GM12878 (cell line): ENCODE results near the gene SRXN1. TPM values are rescaled to one million over a fixed set of nuclear protein-coding genes. Genes with fewer than 3 reads are reported as not detected.

Experiments
- ATAC-seq: fragments of 200-7000 bp; cut with Tn5 transposase; 3 replicates; pipeline ENCODE4 v1.9.1; 2020; ENCODE audit warnings: mild to moderate bottlenecking, moderate library complexity
- BruUV-seq: library from RNA; stranded (reverse); fragments of 400-500 nt; replicated peaks from 2 replicates; lab custom pipeline; 2021; lab: Mats Ljungman, UMichigan
- CTCF ChIA-PET: fragments of 300-600 bp; sonication (Branson Sonifier 250); formaldehyde crosslinking; extraction: SDS; loops from one replicate; lab custom pipeline; 2021; ENCODE audit warnings: inconsistent platforms; lab: Yijun Ruan, JAX
- POLR2A ChIA-PET: fragments of 350-600 bp; formaldehyde crosslinking; extraction: SDS; loops from one replicate; lab custom pipeline; 2021; ENCODE audit warnings: inconsistent platforms; lab: Charles Lee
- RAD21 ChIA-PET: fragments of 300-600 bp; sonication (Branson Sonifier 250); formaldehyde crosslinking; loops from one replicate; lab custom pipeline; 2023; ENCODE audit warnings: antibody characterized with exemption; ENCODE audit not compliant: unreplicated experiment; lab: Charles Lee
- SMC1A ChIA-PET: fragments of 300-600 bp; sonication (Branson Sonifier 250); formaldehyde crosslinking; loops from one replicate; lab custom pipeline; 2023; ENCODE audit not compliant: unreplicated experiment, uncharacterized antibody; lab: Charles Lee
- DNase-seq: peaks from one replicate; pipeline ENCODE4 v3.0.0-alpha.2; 2011; ENCODE audit warnings: low read depth, low spot score
- FAIRE-seq: peaks from 3 replicates; lab custom pipeline; 2011; peaks lifted over from hg19 to GRCh38; lab: Jason Lieb, UNC
- H2AFZ ChIP-seq: 2 replicates; pipeline ENCODE4 v1.6.0; 2011; ENCODE audit warnings: low read depth, low read length, control low read depth; ENCODE audit not compliant: control insufficient read depth
- H3K27ac ChIP-seq: 2 replicates; pipeline ENCODE4 v1.5.1; 2011; ENCODE audit warnings: control low read depth; ENCODE audit not compliant: control insufficient read depth, insufficient read depth
- H3K27me3 ChIP-seq, 2 experiments: replicated peaks in 1 of 2; 2 replicates each; pipeline versions ENCODE4 v1.6.0 to v1.6.1; 2011; ENCODE audit warnings: low read length in 1 of 2; ENCODE audit not compliant: control insufficient read depth in 2 of 2, insufficient read depth in 2 of 2
- H3K36me3 ChIP-seq, 2 experiments: 2 replicates each; pipeline ENCODE4 v1.5.1; 2011; ENCODE audit warnings: low read length in 1 of 2; ENCODE audit not compliant: control insufficient read depth in 2 of 2, insufficient read depth in 2 of 2
- H3K4me1 ChIP-seq: 2 replicates; pipeline ENCODE4 v1.6.1; 2011; ENCODE audit warnings: mild to moderate bottlenecking, low read length, moderate library complexity, mixed read lengths; ENCODE audit not compliant: control insufficient read depth, insufficient read depth
- H3K4me2 ChIP-seq: 2 replicates; pipeline ENCODE4 v1.6.0; 2011; ENCODE audit warnings: control low read depth; ENCODE audit not compliant: control insufficient read depth, insufficient read depth
- H3K4me3 ChIP-seq: fragments of 200-600 bp; sonication (generic); 2 replicates; pipeline ENCODE4 v1.5.1; 2016
- H3K79me2 ChIP-seq: 2 replicates; pipeline ENCODE4 v1.6.0; 2011; ENCODE audit warnings: low read length; ENCODE audit not compliant: control insufficient read depth, insufficient read depth
- H3K9ac ChIP-seq: 2 replicates; pipeline ENCODE4 v1.8.0; 2011; ENCODE audit warnings: low read length, control low read depth, mixed read lengths; ENCODE audit not compliant: control insufficient read depth, insufficient read depth
- H3K9me3 ChIP-seq: replicated peaks from 3 replicates; pipeline ENCODE4 v1.5.1; 2011; ENCODE audit warnings: mild to moderate bottlenecking, low read length; ENCODE audit not compliant: control insufficient read depth, insufficient read depth
- H4K20me1 ChIP-seq: 2 replicates; pipeline ENCODE4 v1.6.0; 2011; ENCODE audit not compliant: control insufficient read depth, insufficient read depth
- EED ChIP-seq: sonication (generic); IDR thresholded peaks from 2 replicates; pipeline ENCODE4 v1.6.1; 2016; ENCODE audit warnings: antibody characterized with exemption, low read depth
- FOXM1 ChIP-seq: IDR thresholded peaks from 2 replicates; pipeline ENCODE4 v1.6.1; 2012; ENCODE audit warnings: low read depth, mild to moderate bottlenecking, inconsistent platforms, low read length, moderate library complexity
- IRF4 ChIP-seq: IDR thresholded peaks from 2 replicates; pipeline ENCODE4 v1.6.1; 2011; ENCODE audit warnings: low read depth, low read length
- JUNB ChIP-seq: IDR thresholded peaks from 2 replicates; pipeline ENCODE4 v1.6.1; 2016; ENCODE audit warnings: antibody characterized with exemption, mild to moderate bottlenecking
- MLLT1 ChIP-seq: fragments of 450-650 bp; IDR thresholded peaks from 2 replicates; pipeline ENCODE4 v1.6.1; 2016; ENCODE audit warnings: mild to moderate bottlenecking
- NRF1 ChIP-seq: conservative IDR thresholded peaks from 2 replicates; pipeline ENCODE4 v1.6.1; 2011; ENCODE audit warnings: mild to moderate bottlenecking, low read depth, low read length, improper control_type of control experiment
- PKNOX1 ChIP-seq: fragments of 450-650 bp; IDR thresholded peaks from 2 replicates; pipeline ENCODE4 v1.6.1; 2016; ENCODE audit warnings: mild to moderate bottlenecking
- POLR2AphosphoS5 ChIP-seq: IDR thresholded peaks from 2 replicates; pipeline ENCODE4 v1.6.1; 2011; ENCODE audit warnings: mild to moderate bottlenecking, low read length, inconsistent platforms
- RAD51 ChIP-seq: fragments of 450-650 bp; IDR thresholded peaks from 2 replicates; pipeline ENCODE4 v1.6.1; 2016; ENCODE audit warnings: moderate library complexity, mild to moderate bottlenecking, inconsistent platforms
- RBBP5 ChIP-seq: fragments of 200-600 bp; sonication (generic); conservative IDR thresholded peaks from 2 replicates; pipeline ENCODE4 v1.6.1; 2016
- RUNX3 ChIP-seq: IDR thresholded peaks from 2 replicates; pipeline ENCODE4 v1.6.1; 2012; ENCODE audit warnings: low read length, inconsistent platforms
- SMAD1 ChIP-seq: fragments of 450-650 bp; IDR thresholded peaks from 2 replicates; pipeline ENCODE4 v1.6.1; 2018; ENCODE audit warnings: mild to moderate bottlenecking, low read depth; ENCODE audit not compliant: partially characterized antibody
- USF1 ChIP-seq: IDR thresholded peaks from 2 replicates; pipeline ENCODE4 v1.6.1; 2011; ENCODE audit warnings: borderline replicate concordance, low read depth, mild to moderate bottlenecking, moderate library complexity, mixed read lengths, low read length; ENCODE audit not compliant: insufficient read depth; ENCODE audit errors: extremely low read length
- ZNF217 ChIP-seq: fragments of 450-650 bp; IDR thresholded peaks from 2 replicates; pipeline ENCODE4 v1.6.1; 2017; ENCODE audit warnings: antibody characterized with exemption, mild to moderate bottlenecking
- WGBS: methylation state at CpG from one replicate; pipeline ENCODE4 v1.1.6; 2016; ENCODE audit warnings: low lambda C conversion rate; ENCODE audit not compliant: insufficient replicate concordance, insufficient coverage; ENCODE audit errors: missing lambda C conversion rate; 5-methylcytosine and 5-hydroxymethylcytosine counted together
- in situ Hi-C: fragments of 300-500 bp; cut with MboI; formaldehyde crosslinking; loops from 9 replicates; pipeline ENCODE4 v1.14.3; 2018; ENCODE audit warnings: mixed read lengths
- intact Hi-C: fragments of 100-400 bp; cut with micrococcal nuclease; formaldehyde crosslinking; loops from one replicate; pipeline ENCODE4 v1.14.2; 2022; ENCODE audit not compliant: unreplicated experiment
- polyA plus RNA-seq, 11 experiments: library from polyadenylated mRNA; depleted of rRNA in 4 of 11; unstranded in 6 of 11; stranded (reverse) in 5 of 11; fragments of >200 nt; fragmentation: Nextera tagmentation in 4 of 11; fragmentation: Illumina TruSeq in 1 of 11; extraction: Ambion mirVana in 4 of 11; extraction: Trizol in 1 of 11; gene quantifications; 1 replicate in 1 of 11; 2 replicates in 10 of 11; pipeline versions ENCODE4 v1.2.1 to v1.2.3, GENCODE V29; 2011 to 2016; ENCODE audit warnings: inconsistent platforms in 2 of 11, missing spikeins in 2 of 11, low read depth in 1 of 11
- total RNA-seq, 4 experiments: library from RNA; depleted of rRNA in 3 of 4; stranded (reverse); fragments of >200 nt in 3 of 4; fragmentation: Illumina TruSeq in 1 of 4; extraction: Trizol in 1 of 4; gene quantifications; 2 replicates each; pipeline versions ENCODE4 v1.2.1 to v1.2.3, GENCODE V29; 2013 to 2021

Gene SRXN1
- total and polyA plus RNA-seq, 10 of the 15 experiments (the other 5 are each of a cell fraction or from before 2014, with no cell fraction given): 4.1 to 20.5 (median 15.6) TPM

- TF ChIP-seq USF1 (no peak), SMAD1 (no peak)
Measured at GRCh38 chr20:625360-625932, 27.6 kb downstream of the SRXN1 start (continued).

- Histone ChIP-seq H3K36me3 (no peaks in the 10 kb centered on the region), H3K4me1 (no peaks in the 10 kb centered on the region), H3K9me3 (no peaks in the 10 kb centered on the region), H4K20me1 (no peaks in the 10 kb centered on the region), H3K27me3 (peaks cover 0 to 3% of the 10 kb centered on the region in 2 experiments; a peak in 2 of 4 replicates), H3K4me3 (no peak overlapping the region), H3K4me2 (no peak overlapping the region), H3K27ac (no peak overlapping the region), H3K9ac (no peak overlapping the region), H2AFZ (no peak overlapping the region), H3K79me2 (no peaks in the 10 kb centered on the region)
- no peak for TF ChIP-seq NRF1
- no peak for TF ChIP-seq PKNOX1
- TF ChIP-seq ZNF217: no peak
- no peak for TF ChIP-seq MLLT1
- TF ChIP-seq IRF4: no peak
- TF ChIP-seq JUNB: no peak
- TF ChIP-seq EED: no peak
- TF ChIP-seq RUNX3: no peak
- no peak for TF ChIP-seq POLR2AphosphoS5
- no peak for TF ChIP-seq RAD51
- TF ChIP-seq FOXM1: no peak
- no peak for TF ChIP-seq RBBP5
- RAD21 ChIA-PET: no interaction called here
- in situ Hi-C loops: no loop called here
- CTCF ChIA-PET: interaction anchor here (0.7 to 1.4 kb wide), 2 partner anchors 16 to 22 kb away, joined by 3 to 8 read pairs; no protein-coding TSS in a partner anchor
- WGBS: 0% methylated on average over 4 of the region's 4 CpGs
- DNase-seq: no peak
- intact Hi-C loops: no loop called here
- SMC1A ChIA-PET: interaction anchor here (0.9 to 1.0 kb wide), 2 partner anchors 22 to 116 kb away, joined by 3 to 6 read pairs; no protein-coding TSS in a partner anchor
- FAIRE-seq: no peak
- POLR2A ChIA-PET: no interaction called here
- ATAC-seq: no peak
- BruUV-seq: no TSS peak
Measured at GRCh38 chr20:623704-624103, 29.3 kb downstream of the SRXN1 start.
